SJSA1 (cell line): ENCODE measurements around the gene TCP1. TPM values are rescaled to one million over a fixed set of nuclear protein-coding genes. Genes with fewer than 3 reads are reported as not detected.
A peak's percentile ranks its signal among the peaks of the same experiment; 100 is the strongest.
"Not testable (repeated sequence)": the region's sequence is repeated elsewhere in the genome, so short reads cannot be mapped to it uniquely, and the experiment has no call there.

ENCODE experiments used
- DNase-seq, 2 experiments: peaks; one replicate each; pipeline ENCODE4 v3.0.0-alpha.2; 2015 to 2020; ENCODE audit warnings: low spot score in 2 of 2, low read depth in 1 of 2
- H3K27ac ChIP-seq: fragments of 250-450 bp; sonication (Bioruptor Pico); 2 replicates; pipeline ENCODE4 v1.5.1; 2020; ENCODE audit warnings: mild to moderate bottlenecking, moderate library complexity
- H3K27me3 ChIP-seq: fragments of 250-450 bp; sonication (Bioruptor Pico); replicated peaks from 2 replicates; pipeline ENCODE4 v1.5.1; 2020; ENCODE audit warnings: mild to moderate bottlenecking, moderate library complexity
- H3K36me3 ChIP-seq: fragments of 250-450 bp; sonication (Bioruptor Pico); 2 replicates; pipeline ENCODE4 v1.5.1; 2020; ENCODE audit warnings: mild to moderate bottlenecking
- H3K4me1 ChIP-seq: fragments of 250-450 bp; sonication (Bioruptor Pico); replicated peaks from 2 replicates; pipeline ENCODE4 v1.6.1; 2021; ENCODE audit warnings: mild to moderate bottlenecking
- H3K4me3 ChIP-seq: fragments of 250-450 bp; sonication (Bioruptor Pico); 2 replicates; pipeline ENCODE4 v1.5.1; 2020; ENCODE audit warnings: mild to moderate bottlenecking
- H3K9me3 ChIP-seq: fragments of 250-450 bp; sonication (Bioruptor Pico); replicated peaks from 2 replicates; pipeline ENCODE4 v1.5.1; 2020; ENCODE audit warnings: mild to moderate bottlenecking
- total RNA-seq: library from RNA; depleted of rRNA; stranded (reverse); fragments of >200 nt; shearing (Covaris generic); gene quantifications from 2 replicates; pipeline ENCODE4 v1.2.3, GENCODE V29; 2014

The TCP1 gene
- total RNA-seq, 1 experiment from 2014 or later: 422 TPM

- DNase-seq: no peak
- H3K4me1 ChIP-seq: no peaks in the 10 kb centered on the region
- H3K27ac ChIP-seq: no peak overlapping the region
- H3K4me3 ChIP-seq: no peak overlapping the region
- H3K27me3 ChIP-seq: no peaks in the 10 kb centered on the region
- no peaks in the 10 kb centered on the region for H3K9me3 ChIP-seq
- H3K36me3 ChIP-seq: no peaks in the 10 kb centered on the region
These were observed 16.1 kb upstream of the TCP1 start for GRCh38 chr6:159805440-159806020.

DNA sequence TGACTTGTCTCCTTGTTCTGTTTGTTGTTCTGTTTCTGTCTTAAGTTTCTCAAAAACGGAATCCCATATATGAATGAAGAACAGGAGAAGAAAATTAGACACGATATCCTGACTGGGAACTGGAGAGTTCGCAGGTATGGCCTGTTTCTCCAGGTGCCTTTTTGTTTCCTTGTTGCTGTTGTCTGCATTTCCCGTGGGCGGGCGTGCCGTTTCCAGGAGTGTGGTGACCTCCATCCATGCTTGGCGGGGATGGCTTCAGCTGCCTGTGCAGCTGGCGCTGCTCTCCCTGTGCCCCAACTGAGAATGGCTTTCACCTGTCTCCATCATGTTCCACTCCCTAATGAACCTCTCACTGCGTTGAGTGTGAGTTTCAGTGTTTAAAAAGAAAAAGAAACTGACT lies 15.1 kb upstream of the TCP1 start:
- Histone ChIP-seq H3K4me1 (no peaks in the 10 kb centered on the region), H3K4me3 (no peak overlapping the region), H3K36me3 (peaks cover under 1% of the 10 kb centered on the region; the same call in 1 of the 2 replicates), H3K9me3 (no peaks in the 10 kb centered on the region), H3K27ac (no peak overlapping the region), H3K27me3 (no peaks in the 10 kb centered on the region)
- DNase-seq: no peak

- Histone ChIP-seq H3K27ac (no peak overlapping the region), H3K4me3 (no peak overlapping the region), H3K36me3 (peaks cover 27% of the 10 kb centered on the region), H3K27me3 (no peaks in the 10 kb centered on the region), H3K9me3 (no peaks in the 10 kb centered on the region), H3K4me1 (no peaks in the 10 kb centered on the region)
- no peak for DNase-seq
These were observed 12.5 kb upstream of the TCP1 start for GRCh38 chr6:159801935-159802334.

- Histone ChIP-seq H3K9me3 (no peaks in the 10 kb centered on the region), H3K4me1 (no peaks in the 10 kb centered on the region), H3K27me3 (no peaks in the 10 kb centered on the region), H3K4me3 (no peak within 1 kb of the TSS), H3K27ac (no peak within 1 kb of the TSS), H3K36me3 (peaks cover 34% of the 10 kb centered on the region)
- DNase-seq: no peak
These were observed 10.9 kb upstream of the TCP1 start, which contains the start of gene PNLDC1 for GRCh38 chr6:159800141-159800865. Gene PNLDC1, plus strand, starts transcription at chr6:159800276. Its CDS starts 32 bp downstream, at chr6:159800308.

DNA sequence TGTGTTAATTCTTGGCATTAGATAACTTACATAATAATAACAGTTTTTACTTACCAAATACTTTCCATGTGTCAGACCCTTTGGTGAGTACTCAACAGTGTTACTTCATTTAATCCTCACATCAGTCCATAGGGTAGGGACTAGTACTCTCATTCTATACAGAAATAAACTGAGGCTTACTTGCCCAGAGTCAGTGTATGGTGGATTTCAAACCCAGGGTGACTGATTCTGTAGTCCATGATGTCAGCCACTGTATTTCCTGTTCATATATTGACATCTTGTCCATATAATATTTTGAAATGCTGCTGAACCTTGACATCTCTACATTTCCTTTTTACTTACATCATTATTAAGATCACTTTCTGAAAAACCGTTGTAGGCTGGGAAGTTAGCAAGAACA lies 8.2 kb upstream of the TCP1 start:
- peaks cover 54% of the 10 kb centered on the region for H3K36me3 ChIP-seq
- H3K4me3 ChIP-seq: no peak overlapping the region
- DNase-seq: no peak
- no peaks in the 10 kb centered on the region for H3K9me3 ChIP-seq
- no peak overlapping the region for H3K27ac ChIP-seq
- no peaks in the 10 kb centered on the region for H3K27me3 ChIP-seq
- H3K4me1 ChIP-seq: no peaks in the 10 kb centered on the region

GRCh38 chr6:159794976-159795375 lies 5.6 kb upstream of the TCP1 start:
- H3K27me3 ChIP-seq, H3K4me3 ChIP-seq: not testable (repeated sequence)

DNA sequence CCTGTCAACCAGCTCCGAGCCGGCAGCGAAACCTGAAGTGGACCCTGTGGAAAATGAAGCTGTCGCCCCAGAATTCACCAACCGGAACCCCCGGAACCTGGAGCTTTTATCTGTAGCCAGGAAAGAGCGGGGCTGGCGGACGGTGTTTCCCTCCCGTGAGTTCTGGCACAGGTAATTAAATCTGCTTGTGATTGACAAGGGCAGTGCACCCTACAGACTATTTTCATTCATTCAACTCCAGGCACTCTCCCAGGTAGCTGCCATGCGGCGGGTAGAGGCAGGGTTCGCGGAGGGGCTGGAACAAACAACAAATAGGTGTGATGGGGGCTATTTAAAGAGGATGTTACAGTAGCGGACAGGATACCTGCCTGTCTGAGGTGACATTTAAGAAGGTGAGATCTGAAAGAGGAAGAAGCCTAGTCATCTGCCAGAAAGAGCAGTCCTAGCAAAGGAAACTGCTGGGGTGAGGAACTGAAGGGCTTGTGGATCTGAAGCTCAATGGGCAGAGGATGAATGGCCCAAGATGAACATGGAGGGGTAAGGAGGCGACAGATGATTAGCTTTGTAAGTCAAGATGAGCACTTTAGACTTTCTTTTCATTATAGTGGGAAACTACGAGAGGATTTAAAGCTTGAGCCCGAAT lies 1.7 kb upstream of the TCP1 start:
- Histone ChIP-seq H3K27me3 (no peaks in the 10 kb centered on the region), H3K4me1 (peaks cover 27% of the 10 kb centered on the region), H3K27ac (peak overlapping the region; percentile 67; the same call in 1 of the 2 replicates), H3K4me3 (peak overlapping the region; percentile 82), H3K36me3 (peaks cover 74% of the 10 kb centered on the region), H3K9me3 (no peaks in the 10 kb centered on the region)
- DNase-seq: peak in 1 of 2 experiments; percentile 7

More at GRCh38 chr6:159794976-159795375, 5.6 kb upstream of the TCP1 start:
- not testable (repeated sequence) for H3K27ac ChIP-seq, H3K9me3 ChIP-seq, DNase-seq
- peaks cover 75% of the 10 kb centered on the region for H3K36me3 ChIP-seq
- H3K4me1 ChIP-seq: peaks cover 13% of the 10 kb centered on the region

- H3K27ac ChIP-seq: peak within 1 kb of the TSS; percentile 67
- H3K4me1 ChIP-seq: peaks cover 29% of the 10 kb centered on the region
- H3K36me3 ChIP-seq: peaks cover 82% of the 10 kb centered on the region
- no peaks in the 10 kb centered on the region for H3K9me3 ChIP-seq
- H3K4me3 ChIP-seq: peak within 1 kb of the TSS; percentile 82
- DNase-seq: peak; percentile 93 to 96
- H3K27me3 ChIP-seq: no peaks in the 10 kb centered on the region
These were observed 950 bp upstream of the TCP1 start, which contains the start of gene MRPL18 for GRCh38 chr6:159790149-159790955. Gene MRPL18, plus strand, starts transcription at chr6:159790467. Its CDS starts 121 bp downstream, at chr6:159790588.

DNA sequence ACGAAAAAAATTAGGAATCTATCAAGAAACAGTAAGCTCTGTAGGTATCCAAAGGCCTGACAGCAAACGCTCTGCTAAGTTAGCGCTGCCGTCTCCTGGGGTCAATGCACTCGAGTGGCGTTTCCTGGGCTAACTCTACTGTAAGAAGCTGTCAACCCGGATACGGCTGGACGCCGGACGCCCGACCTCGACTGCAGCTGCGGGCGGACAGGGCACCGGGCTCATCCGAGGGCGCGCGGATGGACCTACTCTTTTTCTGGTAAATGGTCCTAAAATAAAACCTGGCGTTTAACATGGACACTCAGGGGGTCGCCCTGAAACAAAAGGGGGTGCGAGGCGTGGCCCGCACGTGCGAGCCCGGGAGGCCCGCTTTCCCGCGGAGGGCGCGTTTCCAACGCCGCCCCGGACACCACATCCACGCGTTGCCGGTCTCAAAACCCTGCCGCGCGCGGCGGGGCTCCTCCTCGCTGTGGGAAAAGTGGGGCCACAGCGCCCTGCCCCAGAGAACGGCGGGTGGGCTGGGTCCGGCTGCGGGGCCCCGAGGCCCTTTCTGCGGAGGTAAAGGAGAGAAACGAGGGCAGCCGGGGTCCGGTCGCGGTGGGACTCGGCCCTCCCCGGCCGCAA lies 537 bp downstream of the TCP1 start:
- DNase-seq: peak; percentile 34 to 55
- Histone ChIP-seq H3K27ac (peak overlapping the region; percentile 59), H3K36me3 (peaks cover 89% of the 10 kb centered on the region)

GRCh38 chr6:159788276-159788675 lies 1.1 kb downstream of the TCP1 start:
- no peak overlapping the region for H3K27ac ChIP-seq
- no peak for DNase-seq
- peak overlapping the region; percentile 82 for H3K4me3 ChIP-seq
- peaks cover 29% of the 10 kb centered on the region for H3K4me1 ChIP-seq
- H3K9me3 ChIP-seq: no peaks in the 10 kb centered on the region
- H3K27me3 ChIP-seq: no peaks in the 10 kb centered on the region
- peaks cover 89% of the 10 kb centered on the region for H3K36me3 ChIP-seq

More for the DNA sequence above, 537 bp downstream of the TCP1 start:
- Histone ChIP-seq H3K27me3 (no peaks in the 10 kb centered on the region), H3K4me3 (peak overlapping the region; percentile 82), H3K4me1 (peaks cover 29% of the 10 kb centered on the region), H3K9me3 (no peaks in the 10 kb centered on the region)

DNA sequence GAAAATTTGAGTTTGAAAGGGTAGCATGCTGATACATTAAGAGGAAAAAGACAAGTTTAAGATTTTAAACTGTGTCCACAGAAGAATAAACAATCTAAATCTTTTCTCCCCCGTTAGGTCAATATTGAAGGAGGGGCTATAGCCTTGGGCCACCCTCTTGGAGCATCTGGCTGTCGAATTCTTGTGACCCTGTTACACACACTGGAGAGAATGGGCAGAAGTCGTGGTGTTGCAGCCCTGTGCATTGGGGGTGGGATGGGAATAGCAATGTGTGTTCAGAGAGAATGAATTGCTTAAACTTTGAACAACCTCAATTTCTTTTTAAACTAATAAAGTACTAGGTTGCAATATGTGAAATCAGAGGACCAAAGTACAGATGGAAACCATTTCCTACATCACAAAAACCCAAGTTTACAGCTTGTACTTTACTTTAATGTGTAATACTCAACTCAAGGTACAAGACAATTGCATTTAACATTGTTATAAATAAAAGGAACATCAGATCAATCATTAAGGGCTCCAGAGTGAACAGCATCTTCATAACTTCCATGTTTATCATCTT lies 10.8 kb downstream of the TCP1 start:
- no peaks in the 10 kb centered on the region for H3K9me3 ChIP-seq
- no peak overlapping the region for H3K27ac ChIP-seq
- H3K36me3 ChIP-seq: peaks cover 94% of the 10 kb centered on the region
- H3K4me3 ChIP-seq: no peak overlapping the region
- no peaks in the 10 kb centered on the region for H3K27me3 ChIP-seq
- DNase-seq: no peak
- no peaks in the 10 kb centered on the region for H3K4me1 ChIP-seq

DNA sequence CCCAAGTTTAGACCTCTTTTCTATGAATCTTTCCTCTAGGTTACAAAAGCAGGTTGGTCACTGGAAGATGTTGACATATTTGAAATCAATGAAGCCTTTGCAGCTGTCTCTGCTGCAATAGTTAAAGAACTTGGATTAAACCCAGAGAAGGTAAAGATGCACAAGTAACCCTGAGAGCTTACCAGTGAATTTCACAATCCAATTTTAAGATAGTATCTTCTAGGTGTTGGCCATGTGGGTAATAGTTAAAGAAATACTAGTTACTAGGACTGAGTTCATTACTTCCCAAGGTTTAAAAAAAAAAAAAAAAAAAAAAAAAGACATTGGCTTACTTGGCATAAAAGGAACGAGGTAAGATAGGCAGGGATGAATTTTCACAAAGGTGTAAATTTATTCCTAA lies 11.3 kb downstream of the TCP1 start:
- peaks cover 94% of the 10 kb centered on the region for H3K36me3 ChIP-seq
- DNase-seq: no peak
- no peaks in the 10 kb centered on the region for H3K9me3 ChIP-seq
- H3K4me1 ChIP-seq: no peaks in the 10 kb centered on the region
- no peak overlapping the region for H3K27ac ChIP-seq
- H3K4me3 ChIP-seq: no peak overlapping the region
- no peaks in the 10 kb centered on the region; the same call in 1 of the 2 replicates for H3K27me3 ChIP-seq
